ENCODE results near the gene WDR90.

DNA sequence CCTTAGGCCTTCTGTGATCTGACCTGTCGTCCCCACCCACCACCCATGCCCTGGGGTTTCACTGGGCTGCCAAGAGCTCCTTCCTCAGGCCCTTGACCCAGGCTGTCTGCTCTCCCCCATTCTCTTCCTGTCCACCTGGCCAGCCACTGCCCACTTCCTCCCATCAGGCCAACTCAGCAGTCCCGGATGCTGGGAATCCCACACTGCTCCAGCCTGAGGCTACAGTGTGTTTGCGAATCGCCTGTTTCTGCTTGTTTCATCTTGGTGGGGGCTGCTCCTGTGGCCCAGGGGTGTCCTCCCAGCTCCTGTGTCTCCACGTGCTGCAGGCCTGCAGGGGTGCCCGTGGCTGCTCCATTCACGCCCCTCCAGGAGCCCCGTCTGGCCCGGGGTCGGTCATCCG, 64.9 kb downstream of the WDR90 start:
- TF ChIP-seq, protein P1, sequence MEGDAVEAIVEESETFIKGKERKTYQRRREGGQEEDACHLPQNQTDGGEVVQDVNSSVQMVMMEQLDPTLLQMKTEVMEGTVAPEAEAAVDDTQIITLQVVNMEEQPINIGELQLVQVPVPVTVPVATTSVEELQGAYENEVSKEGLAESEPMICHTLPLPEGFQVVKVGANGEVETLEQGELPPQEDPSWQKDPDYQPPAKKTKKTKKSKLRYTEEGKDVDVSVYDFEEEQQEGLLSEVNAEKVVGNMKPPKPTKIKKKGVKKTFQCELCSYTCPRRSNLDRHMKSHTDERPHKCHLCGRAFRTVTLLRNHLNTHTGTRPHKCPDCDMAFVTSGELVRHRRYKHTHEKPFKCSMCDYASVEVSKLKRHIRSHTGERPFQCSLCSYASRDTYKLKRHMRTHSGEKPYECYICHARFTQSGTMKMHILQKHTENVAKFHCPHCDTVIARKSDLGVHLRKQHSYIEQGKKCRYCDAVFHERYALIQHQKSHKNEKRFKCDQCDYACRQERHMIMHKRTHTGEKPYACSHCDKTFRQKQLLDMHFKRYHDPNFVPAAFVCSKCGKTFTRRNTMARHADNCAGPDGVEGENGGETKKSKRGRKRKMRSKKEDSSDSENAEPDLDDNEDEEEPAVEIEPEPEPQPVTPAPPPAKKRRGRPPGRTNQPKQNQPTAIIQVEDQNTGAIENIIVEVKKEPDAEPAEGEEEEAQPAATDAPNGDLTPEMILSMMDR (IDR thresholded peaks at IDR 0.05), result no peak
- TF ChIP-seq POLR2A (IDR thresholded peaks at IDR 0.05), result no peak
